ENCODE measurements around the gene CFB. TPM values are rescaled to one million over a fixed set of nuclear protein-coding genes. Genes with fewer than 3 reads are reported as not detected.
A peak's percentile ranks its signal among the peaks of the same experiment; 100 is the strongest.
"Not testable (repeated sequence)": the region's sequence is repeated elsewhere in the genome, so short reads cannot be mapped to it uniquely, and the experiment has no call there.

Gene CFB
- total RNA-seq, 6 experiments from 2014 or later = 1,939 to 4,112 (median 3,131) TPM

DNA sequence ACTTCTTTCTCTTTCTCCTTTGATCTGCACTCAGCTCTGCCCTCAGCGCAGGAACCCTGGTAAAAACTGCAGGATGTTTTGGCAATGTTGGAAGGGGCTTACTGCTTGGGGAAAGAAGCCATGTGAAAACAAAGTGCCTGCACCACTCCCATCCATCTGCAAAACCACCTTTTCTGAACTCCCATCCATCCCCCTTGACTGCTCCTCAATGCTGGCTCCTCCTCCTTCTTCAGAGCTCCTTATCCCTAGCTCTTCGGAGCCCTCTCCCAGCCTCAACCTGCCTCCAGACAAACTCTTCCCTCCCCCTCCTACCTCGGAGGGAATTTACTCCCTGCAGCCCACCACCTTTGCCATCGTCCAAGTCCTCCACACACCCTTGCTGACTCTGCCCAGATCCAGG, 39.8 kb upstream of the CFB start:
- ATAC-seq = no peak
- no peaks in the 10 kb centered on the region for H3K9me3 ChIP-seq
- H3K27ac ChIP-seq = no peak overlapping the region
- WGBS (ENCODE audit: insufficient coverage, low coverage, low lambda C conversion rate, missing lambda C conversion rate) = 62% methylated on average over 3 of the region's 4 CpGs
- no peaks in the 10 kb centered on the region for H3K36me3 ChIP-seq
- intact Hi-C loops (cut with DNase I) = loop anchor here in 1 of 2 donors (10.0 kb wide), 1 partner anchor 49 kb away; the partner anchor contains the start of genes NELFE and SKIC2
- no peaks in the 10 kb centered on the region for H3K27me3 ChIP-seq
- peaks cover 0 to 8% (median 3%) of the 10 kb centered on the region in 4 donors for H3K4me1 ChIP-seq
- no peak overlapping the region for H3K4me3 ChIP-seq
- TF ChIP-seq POLR2A (IDR thresholded peaks at IDR 0.05) (no peak), CTCF (IDR thresholded peaks at IDR 0.05) (no peak)
- no peak for DNase-seq

DNA sequence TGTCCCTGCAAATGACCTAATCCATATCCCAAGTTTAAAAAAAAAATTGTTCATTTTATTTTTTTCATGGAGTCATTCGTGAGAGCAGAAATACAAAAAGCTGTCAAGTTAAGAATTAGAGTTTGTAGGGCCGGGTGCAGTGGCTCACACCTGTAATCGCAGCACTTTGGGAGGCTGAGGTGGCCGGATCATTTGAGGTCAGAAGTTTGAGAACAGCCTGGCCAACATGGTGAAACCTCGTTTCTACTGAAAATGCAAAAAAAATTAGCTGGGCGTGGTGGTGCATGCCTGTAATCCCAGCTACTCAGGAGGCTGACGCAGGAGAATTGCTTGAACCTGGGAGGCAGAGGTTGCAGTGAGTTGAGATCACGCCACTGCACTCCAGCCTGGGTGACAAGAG, 39.2 kb upstream of the CFB start:
- not testable (repeated sequence) for H3K27me3 ChIP-seq, H3K4me3 ChIP-seq, H3K4me1 ChIP-seq, H3K27ac ChIP-seq, H3K9me3 ChIP-seq, DNase-seq, H3K36me3 ChIP-seq, ATAC-seq
- intact Hi-C loops (cut with DNase I) = loop anchor here in 1 of 2 donors (10.0 kb wide), 1 partner anchor 48 kb away; the partner anchor contains the start of genes NELFE and SKIC2
- 65% methylated on average over 8 of the region's 8 CpGs for WGBS (ENCODE audit: insufficient coverage, low coverage, low lambda C conversion rate, missing lambda C conversion rate)

GRCh38 chr6:31907158-31907813, 38.6 kb upstream of the CFB start:
- Histone ChIP-seq H3K27me3 (no peaks in the 10 kb centered on the region), H3K9me3 (no peaks in the 10 kb centered on the region), H3K4me1 (peaks cover 0 to 8% (median 2%) of the 10 kb centered on the region in 4 donors), H3K36me3 (no peaks in the 10 kb centered on the region), H3K4me3 (no peak overlapping the region), H3K27ac (no peak overlapping the region)
- intact Hi-C loops (cut with DNase I) = loop anchor here in 1 of 2 donors (10.0 kb wide), 1 partner anchor 48 kb away; the partner anchor contains the start of genes NELFE and SKIC2
- ATAC-seq (peak; percentile 72 to 81 (median 78)), DNase-seq (no peak)
- 23% methylated on average over 7 of the region's 7 CpGs for WGBS (ENCODE audit: insufficient coverage, low coverage, low lambda C conversion rate, missing lambda C conversion rate)
- TF ChIP-seq POLR2A (IDR thresholded peaks at IDR 0.05) (no peak), CTCF (IDR thresholded peaks at IDR 0.05) (no peak)

- not testable (repeated sequence) for H3K27ac ChIP-seq, ATAC-seq, DNase-seq, H3K27me3 ChIP-seq, H3K9me3 ChIP-seq, H3K4me3 ChIP-seq, H3K4me1 ChIP-seq, H3K36me3 ChIP-seq
- WGBS (ENCODE audit: insufficient coverage, low coverage, low lambda C conversion rate, missing lambda C conversion rate) = 89% methylated on average over 5 of the region's 5 CpGs
- intact Hi-C loops (cut with DNase I) = loop anchor here in 1 of 2 donors (10.0 kb wide), 1 partner anchor 47 kb away; the partner anchor contains the start of genes NELFE and SKIC2
These were observed 37.6 kb upstream of the CFB start for GRCh38 chr6:31908255-31908654.

DNA sequence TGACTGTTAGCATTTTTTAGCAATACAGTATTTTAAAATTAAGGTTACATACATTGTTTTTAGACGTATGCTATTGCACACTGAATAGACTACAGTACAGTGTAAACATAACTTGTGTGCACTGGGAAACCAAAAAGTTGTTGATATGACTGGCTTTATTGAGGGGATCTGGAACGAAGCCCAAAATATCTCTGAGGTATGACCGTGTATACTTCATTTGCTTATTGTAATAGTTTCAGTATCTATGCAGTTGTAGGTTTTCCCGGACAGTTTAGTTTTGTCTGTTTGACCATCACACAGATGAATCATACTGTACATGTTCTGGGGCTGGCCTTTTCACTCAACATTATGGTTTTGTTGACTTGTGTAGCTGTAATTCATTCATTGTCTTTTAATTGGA, 37.1 kb upstream of the CFB start:
- Histone ChIP-seq H3K27me3 (no peaks in the 10 kb centered on the region), H3K9me3 (no peaks in the 10 kb centered on the region), H3K4me3 (no peak overlapping the region), H3K27ac (no peak overlapping the region), H3K36me3 (no peaks in the 10 kb centered on the region), H3K4me1 (peaks cover 0 to 8% (median 0%) of the 10 kb centered on the region in 4 donors)
- DNase-seq = no peak
- intact Hi-C loops (cut with DNase I) = loop anchor here in 1 of 2 donors (10.0 kb wide), 1 partner anchor 46 kb away; the partner anchor contains the start of genes NELFE and SKIC2
- 52% methylated on average over 4 of the region's 4 CpGs for WGBS (ENCODE audit: insufficient coverage, low coverage, low lambda C conversion rate, missing lambda C conversion rate)
- ATAC-seq = no peak
- TF ChIP-seq POLR2A (IDR thresholded peaks at IDR 0.05) = no peak
- no peak for TF ChIP-seq CTCF (IDR thresholded peaks at IDR 0.05)

DNA sequence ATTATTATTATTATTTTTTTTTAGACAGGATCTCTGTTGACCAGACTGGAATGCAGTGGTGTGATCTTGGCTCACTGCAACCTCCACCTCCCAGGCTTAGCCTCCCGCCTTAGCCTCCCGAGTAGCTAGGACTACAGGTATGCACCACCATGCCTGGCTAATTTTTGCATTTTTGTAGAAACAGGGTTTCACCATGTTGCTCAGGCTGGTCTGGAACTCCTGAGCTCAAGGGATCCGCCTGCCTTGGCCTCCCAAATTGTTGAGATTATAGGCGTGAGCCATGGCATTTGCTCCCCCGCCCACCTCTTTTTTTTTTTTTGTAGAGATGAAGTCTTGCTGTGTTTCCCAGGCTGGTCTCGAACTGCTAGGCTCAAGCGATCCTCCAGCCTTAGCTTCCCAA, 36.6 kb upstream of the CFB start:
- WGBS (ENCODE audit: insufficient coverage, low coverage, low lambda C conversion rate, missing lambda C conversion rate) = 89% methylated on average over 7 of the region's 7 CpGs
- intact Hi-C loops (cut with DNase I) = loop anchor here in 1 of 2 donors (10.0 kb wide), 1 partner anchor 46 kb away; the partner anchor contains the start of genes NELFE and SKIC2
- not testable (repeated sequence) for ATAC-seq

More for the DNA sequence above, 36.6 kb upstream of the CFB start:
- not testable (repeated sequence) for H3K4me1 ChIP-seq, H3K9me3 ChIP-seq, H3K4me3 ChIP-seq, H3K27me3 ChIP-seq, DNase-seq, H3K27ac ChIP-seq, H3K36me3 ChIP-seq
